Measurements from ENCODE around the gene NT5M.

Gene NT5M

GRCh38 chr17:17355426-17355825 lies 52.3 kb downstream of the NT5M start:
- peak; percentile 21 for DNase-seq

DNA sequence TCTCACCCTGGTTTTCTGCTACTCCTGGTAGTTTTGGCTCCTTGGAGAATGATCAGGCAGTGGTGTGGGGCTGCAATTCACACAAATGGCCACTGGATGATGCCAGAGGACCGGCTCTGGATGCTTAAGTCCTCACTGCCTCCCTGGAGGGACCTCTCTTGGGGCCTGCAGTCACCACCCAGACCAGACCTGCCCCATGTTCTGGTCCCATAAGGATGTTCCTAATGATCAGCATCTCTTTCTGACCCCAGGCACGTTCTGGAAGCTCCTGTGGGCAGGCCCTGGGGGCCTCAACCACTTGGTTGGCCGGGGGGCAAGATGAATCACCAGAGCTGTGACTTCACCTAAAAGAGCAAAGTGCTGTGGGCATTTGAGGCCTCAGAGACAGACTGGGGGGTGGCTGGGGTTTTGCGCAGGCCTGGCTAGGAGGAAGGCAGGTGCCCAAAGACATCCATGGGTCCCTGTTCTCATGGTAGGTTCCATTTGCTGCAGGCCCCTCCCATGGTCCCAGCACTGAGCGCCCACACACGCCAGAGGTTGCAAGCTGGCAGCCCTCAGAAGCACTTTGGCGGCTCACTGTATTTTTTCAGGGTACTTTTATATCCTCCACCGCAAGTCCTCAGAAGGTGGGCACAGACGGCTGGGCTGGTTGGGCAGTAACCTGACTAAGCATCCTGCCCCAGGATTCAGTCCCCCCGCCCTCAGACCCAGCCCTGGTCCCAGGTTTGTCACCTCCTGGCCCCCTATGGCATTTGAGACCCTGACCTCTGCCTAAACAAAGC lies 53.2 kb downstream of the NT5M start:
- peak; percentile 83 for DNase-seq

- DNase-seq, result peak; percentile 12
These were observed 53.7 kb downstream of the NT5M start for GRCh38 chr17:17356931-17357270.

GRCh38 chr17:17358060-17358751 lies 55.0 kb downstream of the NT5M start:
- no peak for DNase-seq

DNA sequence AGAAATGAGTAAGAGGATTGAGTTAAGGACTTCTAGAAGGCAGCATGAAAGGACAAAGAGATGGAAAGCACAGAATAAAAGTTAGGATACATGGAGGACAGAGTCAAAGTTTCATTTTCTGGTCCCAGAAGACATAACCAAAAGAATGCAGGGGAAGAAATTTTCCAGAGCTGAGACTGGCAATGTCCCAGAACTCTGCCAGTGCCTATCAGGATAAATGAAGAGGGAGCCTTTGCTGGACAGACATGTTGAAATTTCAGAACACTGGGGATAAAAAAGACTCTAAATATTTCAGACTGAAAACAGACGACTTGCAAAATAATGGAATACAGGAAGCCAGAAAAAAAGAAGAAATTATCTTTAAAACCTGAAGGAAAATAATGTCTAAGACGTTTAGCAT lies 55.7 kb downstream of the NT5M start:
- no peak for DNase-seq

GRCh38 chr17:17359271-17359670 lies 56.1 kb downstream of the NT5M start:
- no peak for DNase-seq

DNA sequence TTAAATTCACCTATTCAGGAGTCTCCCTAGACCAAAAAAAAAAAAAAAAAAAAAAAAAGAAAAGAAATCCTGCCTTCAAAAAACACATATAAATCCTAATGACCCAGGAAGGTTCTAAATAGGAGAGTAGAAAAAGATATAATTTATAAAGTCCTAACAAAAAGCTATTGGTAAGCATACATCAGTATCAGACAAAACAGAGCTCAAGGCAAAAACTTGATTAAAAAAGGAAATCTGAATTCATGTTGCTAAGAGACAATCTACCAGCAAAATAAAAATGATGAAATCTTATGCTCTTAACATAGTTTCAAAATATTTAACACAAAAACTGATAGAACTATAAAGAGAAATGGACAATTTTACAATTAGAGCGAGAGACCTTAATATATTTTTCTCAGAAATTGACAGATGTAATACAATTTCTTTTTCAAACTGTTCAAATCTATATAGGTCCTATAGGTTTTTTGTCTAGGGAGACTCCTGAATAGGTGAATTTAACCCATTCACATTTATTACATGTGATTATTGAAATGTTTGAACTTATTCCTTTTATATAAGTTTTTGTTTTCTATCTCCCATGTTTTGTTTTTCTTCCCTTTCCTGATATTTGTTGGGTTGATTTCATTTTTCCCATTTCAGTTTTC lies 57.0 kb downstream of the NT5M start:
- no peak for DNase-seq

GRCh38 chr17:17361543-17361866 lies 58.3 kb downstream of the NT5M start:
- DNase-seq, result no peak

- DNase-seq, result peak; percentile 58
These were observed 58.8 kb downstream of the NT5M start for GRCh38 chr17:17361867-17362539.

- DNase-seq, result peak; percentile 1
These were observed 59.4 kb downstream of the NT5M start for GRCh38 chr17:17362540-17362930.

DNA sequence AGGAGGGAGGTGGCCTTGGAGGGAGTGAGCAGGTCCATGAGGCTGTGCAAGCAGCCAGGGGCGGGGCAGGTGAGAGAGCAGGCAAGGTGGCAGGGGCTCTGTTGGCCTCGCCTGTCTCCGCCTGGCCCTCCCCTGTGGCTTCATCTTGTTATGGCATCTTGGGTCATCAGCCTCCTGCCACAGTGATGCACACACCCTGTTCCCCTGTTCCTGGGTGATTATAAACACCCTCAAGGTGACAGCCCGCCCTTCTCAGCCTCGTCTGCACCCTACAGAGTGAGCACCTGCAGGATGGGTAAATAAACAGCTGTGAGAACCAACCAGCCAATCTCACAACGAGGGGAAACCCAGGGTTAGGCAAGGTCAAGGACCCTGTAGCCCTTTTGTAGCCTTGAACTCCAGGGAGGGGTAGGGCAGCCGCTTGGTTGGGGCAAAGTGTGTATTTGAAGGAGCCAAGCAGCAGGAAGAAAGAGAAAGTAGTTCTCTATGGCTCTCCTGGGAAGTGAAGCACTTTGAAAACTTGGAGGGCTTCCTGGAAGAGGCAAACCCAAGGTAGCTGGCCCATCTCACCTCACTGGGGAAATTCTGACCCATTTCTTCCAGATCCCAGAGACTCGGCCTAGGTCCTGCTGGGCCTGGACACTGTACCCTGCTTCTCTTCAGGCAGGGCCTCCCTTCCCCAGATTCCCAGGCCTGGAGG lies 60.6 kb downstream of the NT5M start:
- peak; percentile 15 for DNase-seq

DNA sequence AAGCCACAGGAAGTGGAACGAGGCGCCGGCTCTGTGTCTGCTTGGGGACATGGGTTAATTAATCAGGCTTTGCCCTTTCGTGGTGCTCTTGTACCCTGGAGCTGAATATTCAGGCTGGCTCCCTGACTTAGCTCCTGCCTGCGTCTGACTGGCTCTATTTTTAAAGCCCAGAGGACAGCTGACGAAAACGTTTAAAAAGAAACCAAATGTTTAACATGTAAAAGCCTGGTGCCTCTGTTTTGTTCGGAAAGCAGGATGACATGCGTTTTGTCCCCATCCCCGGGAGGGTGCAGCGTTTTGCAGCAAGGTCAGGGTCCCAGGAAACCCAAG lies 61.1 kb downstream of the NT5M start:
- peak; percentile 9 for DNase-seq

DNA sequence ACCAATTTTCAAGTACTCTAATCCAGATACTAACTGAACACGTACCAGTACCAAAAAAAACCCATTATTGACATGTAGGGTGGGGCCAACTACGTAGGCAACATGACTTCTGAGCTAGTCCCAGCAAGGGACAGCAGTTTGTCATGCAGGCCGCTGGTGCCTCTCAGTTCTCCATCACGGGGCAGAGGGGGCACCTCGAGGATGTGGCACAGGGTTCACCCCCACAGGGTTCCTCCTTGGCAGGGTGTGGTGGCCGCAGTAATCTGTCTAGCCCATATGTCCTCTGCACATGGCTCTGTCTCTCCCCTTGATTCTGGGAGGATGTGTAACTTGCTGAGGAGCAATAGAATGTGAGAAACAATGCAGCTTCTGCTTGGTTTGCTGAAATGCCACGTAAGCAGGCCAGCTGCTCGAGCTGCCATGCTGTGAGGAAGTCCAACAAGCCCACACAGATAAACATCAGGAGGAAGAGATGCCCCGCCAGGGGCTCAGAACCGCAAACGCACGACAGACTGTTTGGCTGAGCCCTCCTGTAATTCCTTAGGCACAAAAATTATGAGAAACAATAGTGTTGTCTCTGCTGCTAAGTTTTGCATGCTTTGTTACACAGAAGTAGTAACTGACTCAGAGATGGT lies 62.4 kb downstream of the NT5M start:
- DNase-seq, result peak; percentile 5

DNA sequence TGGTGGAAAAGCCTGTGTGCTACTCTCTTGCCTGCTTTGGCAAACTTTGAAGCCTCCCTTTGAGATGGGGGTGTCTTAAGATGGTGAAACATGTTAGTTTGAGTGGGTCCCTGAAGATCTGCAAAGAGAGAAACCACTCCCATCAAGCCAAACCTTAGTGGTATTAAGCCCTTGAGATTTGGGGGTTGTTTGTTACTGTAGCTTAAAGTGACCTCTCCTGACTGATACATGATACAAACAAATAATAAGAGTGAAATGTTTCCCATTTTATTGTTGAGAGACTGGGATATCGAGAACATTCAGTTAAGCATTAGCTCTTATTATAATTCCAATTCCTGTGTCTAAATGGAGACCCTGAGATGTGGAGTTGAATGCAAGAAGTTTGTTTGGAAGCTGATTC lies 63.1 kb downstream of the NT5M start:
- DNase-seq, result no peak

DNA sequence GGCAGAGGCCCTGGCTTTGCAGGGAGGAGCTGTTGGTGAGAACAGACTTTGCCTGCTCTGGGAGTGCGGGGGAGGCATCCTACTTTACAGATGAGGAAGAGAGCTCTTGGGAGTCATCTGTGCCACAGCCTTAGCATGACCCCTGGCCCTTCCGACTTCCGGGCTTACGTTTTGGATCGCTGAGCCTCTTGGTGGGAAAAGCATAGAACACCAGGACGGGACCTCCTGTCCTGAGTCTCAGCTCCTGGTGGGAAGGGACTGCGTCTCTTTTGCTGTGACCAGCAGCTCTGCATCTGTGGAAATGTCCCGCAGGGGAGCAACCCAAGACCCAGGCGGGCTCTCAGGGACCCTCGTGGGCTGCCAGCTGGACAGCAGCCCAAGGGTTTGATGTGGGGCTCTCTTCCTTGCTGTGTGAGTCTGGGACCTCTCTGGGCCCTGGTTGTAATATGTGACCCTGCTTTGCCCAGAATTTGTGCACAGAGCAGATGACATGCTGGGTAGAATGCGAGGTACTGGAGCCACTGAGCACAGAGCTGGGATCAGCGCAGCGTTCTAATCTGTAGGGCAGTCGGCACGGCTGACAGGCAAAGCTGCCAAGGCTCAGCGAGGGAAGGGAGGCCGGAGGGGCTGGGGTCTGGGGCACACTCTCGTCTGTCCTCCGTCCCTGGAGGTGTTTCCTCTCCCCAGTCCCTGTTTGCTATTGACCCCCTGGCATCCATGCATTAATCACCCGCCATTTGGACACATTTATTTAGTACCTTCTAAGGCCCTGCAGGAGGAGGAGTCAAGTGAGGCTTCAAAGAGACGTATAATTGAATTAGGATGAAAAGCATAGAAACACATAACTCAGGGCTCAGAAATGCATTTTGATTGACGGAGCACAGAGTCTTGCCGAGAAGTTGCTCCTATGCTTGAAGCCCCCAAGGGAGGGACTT lies 64.0 kb downstream of the NT5M start:
- DNase-seq, result peak; percentile 3

DNA sequence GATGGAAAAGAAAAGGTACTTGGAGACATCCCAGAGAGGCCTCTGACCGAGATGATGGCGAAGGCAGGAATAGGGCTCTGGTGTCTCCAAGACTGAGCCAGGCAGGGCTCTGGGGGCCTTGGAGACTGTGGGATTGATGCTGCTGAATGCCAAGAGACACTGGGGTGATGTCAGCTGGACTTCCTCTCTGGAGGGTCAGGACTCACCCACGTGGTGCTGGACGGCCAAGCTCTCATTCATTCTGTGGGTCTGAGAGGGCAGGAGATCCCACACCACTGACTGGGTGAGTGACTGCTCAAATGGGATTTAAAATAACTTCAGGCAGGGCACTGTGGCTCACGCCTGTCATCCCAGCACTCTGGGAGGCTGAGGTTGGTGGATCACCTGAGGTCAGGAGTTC lies 64.8 kb downstream of the NT5M start:
- peak; percentile 11 for DNase-seq

DNA sequence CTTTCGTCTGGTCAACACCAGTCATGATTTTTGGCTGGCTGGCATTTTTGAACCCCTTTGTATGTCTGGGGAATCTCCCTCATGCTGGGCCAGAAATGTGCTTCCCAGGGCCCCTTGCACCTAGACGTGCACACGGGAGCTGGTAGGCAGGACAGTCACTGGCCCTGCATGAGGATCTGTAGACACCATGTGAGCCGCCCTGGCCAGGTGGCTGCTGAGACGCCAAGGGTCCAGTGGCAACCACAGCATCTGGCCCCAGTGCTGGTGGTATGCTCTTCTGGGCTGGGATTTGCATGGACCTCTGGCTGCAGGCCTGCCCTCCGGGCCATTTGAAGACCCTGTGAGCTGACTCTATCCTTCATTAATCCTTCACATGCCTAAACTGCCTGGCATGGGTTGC lies 67.5 kb downstream of the NT5M start:
- DNase-seq, result peak; percentile 1

DNA sequence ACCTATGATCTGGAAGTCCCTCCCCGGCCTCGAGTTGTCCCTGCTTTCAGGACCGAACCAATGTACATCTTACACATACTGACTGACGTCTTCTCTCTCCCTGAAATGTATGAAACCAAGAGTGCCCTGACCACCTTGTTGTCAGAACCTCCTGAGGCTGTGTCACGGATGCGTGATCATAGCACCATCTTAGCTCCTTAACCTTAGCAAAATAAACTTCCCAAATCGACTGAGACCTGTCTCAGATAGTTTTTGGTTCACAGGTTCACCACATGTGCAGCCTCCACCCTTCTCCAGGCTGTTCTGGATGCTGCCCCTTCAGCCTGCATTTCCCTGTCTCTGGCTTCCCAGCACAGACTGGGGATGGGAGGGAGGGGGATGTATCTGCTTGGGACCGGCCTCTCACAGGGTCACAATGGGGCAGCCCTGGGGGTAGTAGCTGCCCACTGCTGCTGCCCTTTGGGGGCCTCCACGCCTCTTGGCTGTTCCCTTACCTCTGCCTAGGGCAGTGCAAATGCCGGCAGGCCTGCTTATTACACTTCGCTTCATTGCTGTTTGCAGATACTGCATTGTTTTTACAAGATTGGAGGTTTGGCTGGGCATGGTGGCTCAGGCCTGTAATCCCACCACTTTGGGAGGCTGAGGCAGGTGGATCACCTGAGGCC lies 69.8 kb downstream of the NT5M start:
- peak; percentile 7 for DNase-seq

GRCh38 chr17:17375841-17376240 lies 72.7 kb downstream of the NT5M start:
- no peak for DNase-seq

DNA sequence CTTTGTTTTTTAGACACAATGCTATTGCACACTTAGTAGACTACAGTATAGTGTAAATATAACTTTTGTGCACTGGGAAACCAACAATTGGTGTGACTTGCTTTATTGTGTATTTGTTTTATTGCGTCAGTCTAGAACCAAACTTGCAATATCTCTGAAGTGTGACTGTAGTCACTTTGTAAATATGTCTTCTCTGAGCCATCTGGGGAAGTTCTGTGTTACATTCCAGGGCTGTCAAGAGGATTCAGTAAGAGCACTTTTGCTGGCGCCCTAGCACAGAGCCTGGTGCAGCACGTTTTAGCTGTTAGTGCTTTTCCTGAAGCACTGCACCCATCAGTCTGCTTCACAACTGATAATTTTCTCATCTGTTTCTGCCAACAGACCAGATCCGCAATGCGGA lies 73.2 kb downstream of the NT5M start:
- DNase-seq, result no peak

Data from right hindlimb (tissue), 1 donor.